NCI-H2227 treated with DMSO at 0.1 percent for 48 hours (cell line): ENCODE measurements around the gene CIROP.

Experiments
- DNase-seq: peaks from one replicate; lab custom pipeline; 2025; lab: John Stamatoyannopoulos, UW

CIROP gene

DNA sequence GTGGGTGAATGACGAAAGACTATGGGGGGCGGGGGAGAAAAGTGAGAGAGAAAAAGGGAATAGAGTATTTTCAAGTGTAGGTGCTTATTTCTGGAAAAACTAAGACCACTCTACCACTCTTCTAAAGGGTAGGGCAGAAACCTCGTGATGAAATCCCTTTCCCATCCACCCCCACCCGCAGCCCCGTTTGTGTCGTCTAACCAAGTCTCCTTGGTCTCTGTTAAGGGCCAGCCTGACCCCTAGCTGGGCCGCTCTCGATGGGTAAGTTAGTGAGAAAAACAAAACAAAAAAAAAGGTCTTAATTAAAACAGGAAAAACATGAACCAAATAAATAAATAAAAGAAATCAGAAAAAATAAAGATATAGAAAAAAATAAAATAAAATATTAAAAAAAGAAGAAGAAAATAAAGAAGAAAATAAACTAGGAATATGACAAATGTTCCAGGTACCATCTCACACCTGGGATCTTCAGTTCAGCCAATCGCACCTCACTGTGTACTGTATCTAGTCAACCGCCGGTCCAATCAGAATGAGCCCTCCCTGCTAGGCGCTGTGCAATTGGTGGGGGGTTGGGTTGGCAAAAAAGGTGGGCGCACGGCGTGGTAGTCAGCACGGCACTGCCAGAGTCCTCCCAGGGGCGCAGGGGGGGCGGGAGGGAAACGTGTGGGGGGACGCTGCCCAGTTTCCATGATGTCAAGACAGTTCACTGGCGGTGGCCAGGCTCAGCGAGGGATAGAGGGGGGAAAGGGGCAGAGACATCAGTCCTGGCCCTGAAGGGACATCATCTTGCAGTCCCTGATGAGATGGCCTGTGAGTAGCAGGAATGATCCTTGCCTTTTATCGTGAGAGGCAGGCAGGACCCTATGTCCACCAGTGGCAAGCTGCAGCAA is 37.7 kb downstream of the CIROP start:
- DNase-seq: no peak

DNA sequence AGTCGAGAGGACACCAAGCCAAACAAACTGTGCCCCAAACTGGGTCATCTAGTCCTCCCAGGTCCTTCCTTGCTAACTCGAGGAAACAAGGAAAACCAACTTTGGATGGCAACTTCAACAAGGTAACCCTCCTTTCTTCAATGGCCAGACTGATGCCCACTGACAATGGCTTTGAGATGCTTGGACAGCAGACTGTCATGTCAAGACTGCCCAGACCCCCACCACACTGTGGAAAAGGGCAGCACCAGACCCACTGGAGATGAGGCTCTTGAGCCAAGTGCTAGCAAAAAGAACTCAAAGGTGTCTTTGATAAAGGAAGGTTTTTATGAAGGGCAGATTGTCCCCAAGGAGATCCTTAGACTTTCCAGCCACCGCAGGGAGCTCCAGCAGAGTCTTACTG is 38.4 kb downstream of the CIROP start:
- no peak for DNase-seq

DNA sequence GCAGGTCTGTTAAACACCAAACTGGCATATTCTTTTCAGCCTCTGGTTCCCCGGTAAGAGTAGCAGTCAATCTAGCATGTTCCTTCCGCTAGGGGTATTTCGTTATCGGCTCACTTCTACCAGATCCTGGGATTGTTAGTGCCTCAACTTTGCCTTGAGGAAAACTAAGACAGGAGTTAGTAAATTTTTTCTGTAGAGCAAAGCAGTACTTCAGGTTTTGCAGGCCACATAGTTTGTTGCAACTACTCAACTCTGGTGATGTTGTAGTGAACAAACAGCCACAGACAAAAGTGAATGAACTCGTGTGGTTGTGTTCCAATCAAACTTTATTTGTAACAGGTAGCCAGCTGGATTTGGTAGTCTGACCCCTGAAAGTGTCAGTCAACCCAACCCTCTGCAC is 41.2 kb downstream of the CIROP start:
- no peak for DNase-seq

DNA sequence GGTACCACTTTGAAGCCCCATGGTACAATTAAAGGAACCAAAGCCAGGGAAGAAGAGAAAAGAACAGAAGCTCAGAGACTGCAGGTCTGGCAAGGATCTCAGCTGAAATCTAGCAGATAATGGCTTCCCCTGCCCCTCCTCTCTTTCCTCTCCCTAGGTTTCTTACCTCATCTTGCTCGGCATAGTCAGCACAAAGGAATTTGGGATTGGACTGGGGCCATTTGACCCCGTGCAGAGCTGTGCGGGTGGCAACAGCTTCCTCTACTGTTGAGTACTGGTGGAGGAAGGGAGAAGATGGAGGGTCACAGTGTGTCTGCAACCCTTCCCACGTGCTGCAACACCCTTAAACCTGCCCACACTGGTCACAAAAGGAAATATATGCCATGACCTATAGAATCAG is 42.8 kb downstream of the CIROP start:
- DNase-seq: no peak

DNA sequence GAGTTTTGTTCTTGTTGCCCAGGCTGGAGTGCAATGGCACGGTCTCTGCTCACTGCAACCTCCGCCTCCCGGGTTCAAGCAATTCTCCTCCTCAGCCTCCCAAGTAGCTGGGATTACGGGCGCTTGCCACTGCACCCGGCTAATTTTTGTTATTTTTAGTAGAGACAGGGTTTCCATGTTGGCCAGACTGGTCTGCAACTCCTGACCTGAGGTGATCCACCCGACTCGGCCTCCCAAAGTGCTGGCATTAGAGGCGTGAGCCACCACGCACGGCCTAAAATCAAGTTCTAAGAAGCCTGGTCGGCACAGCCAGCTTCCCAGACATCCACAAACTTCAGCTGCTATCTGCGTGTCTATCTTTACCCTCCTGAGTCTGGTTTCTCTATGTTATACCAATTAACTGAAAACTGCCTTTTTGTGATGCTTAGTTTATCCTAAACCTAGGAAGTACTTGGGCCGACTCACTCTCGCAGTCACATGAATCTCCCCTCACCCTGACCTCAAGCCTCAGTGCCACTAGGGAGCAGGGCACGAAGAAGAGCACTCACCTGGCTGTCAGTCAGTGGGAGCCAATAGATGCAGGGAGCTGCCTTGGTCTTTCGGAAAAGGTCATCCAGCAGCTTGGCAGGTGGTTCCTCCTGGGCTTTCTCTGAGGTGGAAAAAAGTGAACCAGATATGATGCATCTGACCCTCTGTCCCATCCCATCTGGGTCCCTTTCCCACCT is 44.1 kb downstream of the CIROP start:
- no peak for DNase-seq

DNA sequence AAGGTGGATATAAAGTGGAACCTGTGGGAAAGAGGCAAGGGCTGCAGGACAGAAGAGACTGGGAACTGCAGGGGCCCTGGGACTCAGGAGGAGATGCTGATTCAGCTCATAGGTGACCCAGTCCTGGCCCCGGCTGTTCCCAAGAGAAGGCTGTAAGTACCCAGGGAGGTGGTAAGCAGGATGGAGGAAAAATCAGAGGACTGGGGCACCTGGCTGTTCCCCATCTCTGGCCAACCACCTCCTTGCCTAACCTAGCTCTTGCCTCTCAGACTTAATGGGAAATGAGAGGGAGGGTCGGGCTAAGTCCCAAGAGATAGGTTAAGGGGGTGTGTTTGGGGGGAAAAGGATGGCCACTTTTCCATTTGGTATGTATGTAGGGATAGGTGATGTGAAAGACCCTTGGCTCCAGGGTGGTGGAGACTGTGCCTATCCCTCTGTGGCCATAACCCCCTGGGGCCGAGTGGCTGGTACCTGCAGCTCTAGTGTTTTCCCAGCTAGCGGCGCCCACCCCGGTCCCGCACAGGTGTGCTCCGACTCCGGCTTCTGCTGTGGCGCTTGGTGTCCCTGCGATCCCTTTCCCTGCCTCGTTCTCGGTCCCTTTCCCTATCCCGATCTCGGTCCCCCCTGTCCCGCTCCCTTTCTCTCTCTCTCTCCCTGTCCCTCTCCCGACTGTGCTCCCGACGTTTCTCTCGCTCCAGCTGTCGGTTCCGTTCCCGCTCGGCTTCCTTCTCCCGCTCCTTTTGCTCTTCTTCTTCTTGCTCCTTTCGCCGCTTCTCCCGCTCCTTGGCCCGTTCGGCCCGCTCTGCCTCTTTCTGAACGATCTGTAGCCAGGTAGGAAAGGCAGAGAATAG is 45.9 kb downstream of the CIROP start:
- DNase-seq: no peak

DNA sequence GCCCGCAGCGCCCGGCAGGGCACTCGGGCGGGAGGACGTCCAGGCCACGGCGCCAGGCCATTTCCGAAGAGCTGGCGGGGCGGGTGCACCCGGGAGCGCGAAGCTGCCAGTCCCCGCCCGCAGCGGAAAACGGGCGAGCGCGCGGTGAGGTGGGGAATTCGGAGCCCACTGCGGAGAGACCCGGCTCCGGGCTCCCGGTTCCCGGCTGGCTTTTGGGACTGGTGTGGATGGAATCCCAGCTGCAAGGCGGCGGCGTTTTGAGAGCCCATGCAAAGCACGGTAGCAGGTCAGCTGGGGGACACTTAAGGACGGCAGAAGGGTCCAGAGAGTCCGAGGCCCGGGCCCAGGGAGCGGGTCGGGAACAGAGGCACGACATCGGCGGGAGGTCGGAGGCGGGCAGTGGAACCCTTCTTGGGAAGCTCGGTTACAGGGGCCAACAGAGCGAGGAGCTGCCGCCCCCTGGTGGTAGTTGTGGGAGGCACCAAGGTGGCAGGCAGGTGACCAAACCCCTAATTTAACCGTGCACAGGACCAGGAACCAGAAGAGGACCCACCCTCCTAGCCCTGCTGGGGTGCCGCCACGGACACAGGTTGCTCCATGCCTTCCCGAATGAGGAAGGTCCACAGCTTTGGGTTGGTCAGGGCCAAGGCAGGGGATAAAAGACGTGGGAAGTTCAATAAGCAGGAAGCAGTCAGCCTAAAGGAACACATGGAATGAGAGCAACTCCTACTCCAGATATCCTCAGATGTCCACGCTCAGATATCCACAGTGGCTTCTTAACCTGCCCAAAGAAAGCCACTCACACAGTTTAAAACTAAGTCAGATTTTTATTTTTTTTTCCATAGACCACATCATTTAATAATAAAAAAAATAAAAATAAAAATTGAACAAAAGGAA is 46.8 kb downstream of the CIROP start:
- DNase-seq: no peak

DNA sequence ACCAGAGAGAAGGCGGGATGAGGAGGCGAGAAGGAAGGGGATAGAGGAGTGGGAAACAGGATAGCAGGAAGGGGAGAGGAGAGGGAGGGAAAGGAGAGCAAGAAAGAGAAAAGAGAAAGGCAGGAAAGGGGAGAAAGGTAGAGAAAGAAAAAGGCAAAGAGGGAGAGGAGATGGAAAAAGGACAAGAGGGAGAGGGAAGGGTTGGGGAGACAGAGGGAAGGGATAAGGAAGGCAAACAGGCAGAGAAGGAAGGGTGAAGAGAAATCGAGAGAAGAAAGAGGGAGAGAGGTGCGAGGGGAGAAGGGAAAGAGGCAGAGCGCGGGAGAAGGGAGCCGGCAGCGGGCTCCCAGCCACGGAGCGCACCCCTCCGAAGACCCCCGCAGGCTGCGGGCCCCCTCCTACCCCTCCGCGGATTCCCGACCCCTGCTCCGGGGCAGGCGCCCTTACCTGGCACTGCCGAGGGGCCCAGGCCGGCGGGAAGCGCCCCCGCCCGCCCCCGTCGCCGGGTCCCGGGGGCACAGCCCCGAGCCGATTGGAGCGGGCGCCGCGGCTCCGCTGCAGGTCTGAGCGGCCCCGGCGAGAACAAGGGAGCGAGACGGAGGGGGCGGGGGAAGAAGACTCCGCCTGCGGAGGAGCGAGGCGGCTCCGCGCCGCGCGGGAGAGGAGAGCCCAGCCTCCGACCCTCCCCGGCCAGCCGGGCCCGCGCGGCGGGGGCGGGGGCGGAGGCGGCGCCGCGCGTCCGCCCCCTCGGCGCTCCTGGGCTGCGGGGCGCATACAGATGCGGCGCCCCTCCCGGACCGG is 47.6 kb downstream of the CIROP start, which contains the start of gene CDH24:
CDH24 (minus strand) TSS at position 565 of the 801 bp plus-strand sequence. CDS start 1,787 bp downstream, outside the sequence.
- no peak for DNase-seq

DNA sequence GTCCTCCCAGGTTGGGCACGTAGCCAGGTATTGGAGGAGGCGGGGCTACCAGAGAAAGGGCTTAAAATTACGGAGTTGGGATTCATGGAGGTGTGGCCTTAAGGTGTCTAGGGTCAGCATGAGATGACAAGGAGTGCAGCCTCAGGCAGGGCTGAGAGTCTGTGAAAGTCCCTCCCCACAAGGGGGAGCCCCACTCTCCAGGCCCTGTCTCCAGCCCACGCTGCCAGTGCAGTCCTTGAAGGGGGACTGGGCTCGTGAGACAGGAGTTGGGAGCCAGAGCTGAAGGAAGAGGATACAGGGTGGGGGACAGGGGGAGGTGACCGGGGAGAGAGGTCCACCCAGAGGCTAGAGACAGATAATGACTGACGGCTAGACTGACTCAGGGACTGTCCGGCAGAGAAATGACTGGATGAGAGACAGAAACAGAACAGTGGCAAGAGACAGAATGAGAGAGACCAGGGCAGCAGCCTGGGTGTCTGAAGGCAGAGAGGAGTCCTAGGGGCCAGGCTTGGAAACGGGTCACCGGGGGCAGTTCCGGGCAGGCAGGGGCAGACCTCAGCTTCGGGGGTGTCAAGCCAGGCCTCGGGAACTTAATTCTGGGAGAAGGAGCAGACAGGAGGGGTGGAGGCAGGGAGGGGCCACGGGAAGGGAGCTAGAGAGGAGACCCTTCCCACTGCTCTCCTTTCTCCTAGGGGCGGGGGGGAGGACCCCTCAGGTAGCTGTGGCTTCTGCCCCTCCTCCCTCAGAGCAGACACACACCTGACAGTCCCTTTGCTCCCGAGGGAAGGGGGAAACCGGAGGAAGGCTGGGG is 48.4 kb downstream of the CIROP start:
- DNase-seq: no peak

DNA sequence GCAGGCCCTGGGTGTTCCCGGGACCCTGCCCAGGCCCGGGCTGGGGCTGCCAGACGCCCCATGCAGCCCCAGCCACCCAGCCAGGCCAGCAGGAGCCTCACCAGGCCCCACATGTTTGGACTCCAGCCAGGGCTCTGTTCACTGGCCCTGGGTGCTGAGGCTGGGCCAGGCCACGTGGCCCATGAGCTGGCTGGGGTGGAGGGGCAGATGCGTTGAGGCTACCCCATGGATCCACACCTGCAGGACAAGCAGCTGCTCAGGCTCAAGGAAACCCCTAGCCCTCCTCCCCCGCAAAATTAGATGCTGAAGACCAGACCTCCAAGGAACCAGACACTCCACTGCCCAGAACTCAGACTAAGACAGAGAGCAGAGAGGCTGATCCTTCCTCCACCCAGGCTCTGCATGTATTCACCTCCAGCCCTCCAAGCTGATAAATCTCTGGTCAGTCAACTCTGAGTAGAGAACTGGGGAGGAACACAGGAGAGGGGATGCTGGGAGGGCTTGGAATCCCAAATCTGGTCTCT is 49.1 kb downstream of the CIROP start:
- no peak for DNase-seq

DNA sequence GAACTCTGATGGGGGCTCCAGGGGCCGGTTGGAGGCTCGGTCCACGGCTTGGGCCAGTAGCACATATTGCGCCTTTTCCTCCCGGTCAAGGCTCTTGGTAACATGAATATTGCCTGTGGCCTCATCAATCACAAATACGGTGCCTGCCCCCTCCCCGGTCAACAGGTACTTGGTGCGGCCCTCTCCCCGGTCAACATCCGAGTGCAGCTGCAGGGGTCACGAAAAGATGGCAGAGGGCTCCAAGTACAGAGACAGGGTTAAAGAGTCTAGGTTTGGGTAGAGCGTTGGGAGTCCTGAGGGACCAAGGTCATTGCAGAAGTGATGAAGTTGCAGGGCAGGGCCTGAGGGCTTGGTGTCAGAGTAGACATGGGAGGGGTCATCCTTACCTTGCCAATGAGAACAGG is 49.6 kb downstream of the CIROP start:
- no peak for DNase-seq

DNA sequence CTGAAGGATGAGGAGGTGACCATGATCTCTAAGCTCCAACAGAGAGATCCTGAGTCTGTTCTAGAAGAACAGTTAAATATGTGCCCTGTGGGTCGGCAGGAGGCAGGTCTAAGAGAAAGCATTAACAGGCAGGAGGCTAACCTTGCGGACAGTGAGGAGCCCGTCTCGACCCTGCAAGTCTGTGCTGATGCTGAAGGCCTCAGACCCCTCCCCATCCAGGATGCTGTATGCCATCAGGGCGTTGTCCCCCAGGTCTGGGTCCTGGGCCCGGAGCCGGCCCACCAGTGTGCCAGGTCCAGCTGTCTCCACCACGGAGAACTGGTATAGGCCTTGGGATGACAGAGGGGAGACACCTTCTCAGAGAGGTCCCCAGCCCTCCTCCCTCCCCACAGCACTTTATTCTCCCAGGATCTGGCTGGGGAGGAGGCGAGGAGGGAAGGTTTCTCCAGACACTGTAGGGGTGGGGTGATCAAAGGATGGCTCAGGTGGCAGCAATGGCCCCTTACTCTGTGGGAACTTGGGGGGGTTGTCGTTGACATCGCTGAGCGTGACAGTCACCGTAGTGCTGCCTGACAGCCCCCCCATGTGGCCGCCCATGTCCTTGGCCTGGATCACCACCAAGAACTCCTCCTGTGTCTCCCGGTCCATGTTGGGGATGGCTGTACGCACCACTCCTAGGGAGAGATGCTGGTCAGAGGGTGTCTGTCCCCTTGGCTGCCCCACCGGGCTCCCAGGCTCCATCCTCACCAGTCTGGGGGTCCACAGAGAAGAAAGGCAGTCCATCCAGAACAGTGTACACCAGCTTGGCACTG is 50.6 kb downstream of the CIROP start:
- DNase-seq: no peak

DNA sequence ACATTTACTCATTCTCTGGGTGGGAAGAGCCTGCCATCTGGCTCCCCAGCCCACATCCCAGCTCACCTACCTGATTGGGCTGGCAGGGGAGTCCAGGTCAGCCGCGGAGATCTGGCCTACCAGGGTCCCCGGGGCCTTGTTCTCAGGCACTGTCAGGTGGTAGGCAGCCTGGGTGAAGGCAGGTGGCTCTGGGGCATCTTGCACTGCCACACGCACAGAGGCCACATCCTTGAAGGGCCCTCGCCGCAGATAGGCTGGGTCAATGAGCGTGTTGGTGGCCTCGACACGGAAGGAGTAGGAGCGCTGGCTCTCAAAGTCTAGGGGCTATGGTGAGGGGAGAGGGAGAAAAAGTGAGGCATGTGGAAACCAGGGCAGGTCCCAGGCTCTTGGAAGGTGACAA is 51.4 kb downstream of the CIROP start:
- DNase-seq: no peak

DNA sequence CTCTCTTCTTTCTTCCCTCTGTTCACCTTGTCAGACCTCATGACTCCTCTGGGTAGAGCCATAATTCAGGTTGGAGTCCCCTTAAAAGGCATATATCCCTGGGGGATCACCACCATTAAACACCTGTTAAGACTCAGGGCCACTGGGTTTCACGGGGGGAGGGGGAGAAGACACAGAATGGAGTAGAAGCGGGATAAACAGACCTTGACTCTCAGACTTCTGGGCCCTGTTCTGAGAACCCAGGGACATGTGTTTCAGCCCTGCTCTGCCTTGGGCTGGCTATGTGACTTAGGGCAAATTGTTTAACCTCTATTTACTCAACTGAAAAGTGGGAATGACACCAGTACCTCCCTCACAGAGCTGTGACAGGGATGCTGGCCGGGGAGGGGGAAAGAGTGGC is 52.1 kb downstream of the CIROP start:
- no peak for DNase-seq

DNA sequence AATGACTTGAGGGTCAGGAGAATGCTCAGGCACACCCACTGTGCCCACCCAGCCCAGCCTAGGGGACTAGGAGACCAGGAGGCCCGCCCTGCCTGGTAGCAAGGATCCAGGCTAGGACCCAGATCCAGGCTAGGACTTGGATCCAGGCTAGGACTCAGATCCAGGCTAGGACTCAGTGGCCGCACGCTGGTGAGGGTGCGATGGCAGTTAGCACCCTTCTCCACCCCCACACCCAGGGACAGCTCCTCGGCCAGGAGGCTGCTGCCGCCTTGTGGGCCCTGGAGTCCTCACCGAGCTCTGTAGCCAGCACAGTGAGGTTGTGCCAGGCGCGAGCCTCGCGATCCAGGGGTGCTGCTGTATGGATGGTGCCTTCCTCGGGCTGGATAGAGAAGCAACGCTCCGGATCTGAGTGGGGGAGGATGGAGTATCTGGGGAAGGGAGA is 52.6 kb downstream of the CIROP start:
- no peak for DNase-seq

DNA sequence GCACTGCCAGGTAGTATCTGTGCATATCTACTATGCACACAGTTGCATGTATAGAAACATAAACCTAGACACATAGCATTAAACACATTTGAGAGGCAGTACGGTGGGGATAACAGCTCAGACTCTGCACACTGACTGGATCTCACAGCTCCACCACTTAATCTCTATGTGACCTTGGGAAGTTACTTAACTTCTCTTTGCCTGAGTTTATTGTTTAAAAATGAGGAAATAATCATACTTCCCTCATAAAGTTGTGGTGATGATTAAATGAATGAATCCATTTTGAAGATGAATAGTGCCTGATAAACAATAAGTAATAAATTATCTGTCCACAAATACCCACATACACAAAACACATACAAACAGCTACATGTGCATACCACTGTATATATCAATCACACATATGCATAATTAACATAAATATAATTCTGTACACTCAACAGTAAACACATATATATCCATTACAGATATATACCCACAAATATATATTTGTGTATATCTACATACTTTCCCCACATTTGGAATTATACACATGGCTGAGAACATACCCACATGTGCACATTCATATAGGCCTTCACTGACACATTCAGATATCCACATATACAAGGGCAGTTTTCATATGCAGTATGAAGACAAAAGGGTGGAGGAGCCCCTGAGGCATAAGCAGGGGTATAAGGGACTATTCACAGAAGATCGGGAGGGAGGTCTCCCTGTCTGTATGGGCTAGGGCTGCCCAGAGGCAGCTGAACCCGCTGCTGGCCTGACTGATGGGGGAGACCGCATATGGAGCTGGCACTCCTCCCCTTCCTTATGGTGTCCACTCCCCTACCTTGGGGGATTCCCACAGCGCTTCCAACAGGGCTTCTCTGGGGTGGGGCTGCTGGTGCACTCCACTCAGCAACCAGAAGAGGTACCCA is 53.4 kb downstream of the CIROP start:
- no peak for DNase-seq
